Measurements from ENCODE around the gene WARS2.

Gene WARS2

GRCh38 chr1:119084798-119085197 lies 55.7 kb downstream of the WARS2 start:
- no peaks in the 10 kb centered on the region for H3K27me3 Mint-ChIP-seq (ENCODE audit: low read depth)
- peaks cover 8% of the 10 kb centered on the region for H3K9me3 Mint-ChIP-seq
- H3K4me1 Mint-ChIP-seq (ENCODE audit: low read depth), result no peaks in the 10 kb centered on the region
- no peak overlapping the region for H3K4me3 Mint-ChIP-seq
- no peak overlapping the region for H3K27ac Mint-ChIP-seq
- H3K36me3 Mint-ChIP-seq (ENCODE audit: low read depth), result no peaks in the 10 kb centered on the region

GRCh38 chr1:119083980-119084379 lies 56.5 kb downstream of the WARS2 start:
- H3K27me3 Mint-ChIP-seq (ENCODE audit: low read depth), result no peaks in the 10 kb centered on the region
- H3K36me3 Mint-ChIP-seq (ENCODE audit: low read depth), result no peaks in the 10 kb centered on the region
- H3K27ac Mint-ChIP-seq, result no peak overlapping the region
- H3K4me1 Mint-ChIP-seq (ENCODE audit: low read depth), result no peaks in the 10 kb centered on the region
- peaks cover 11% of the 10 kb centered on the region for H3K9me3 Mint-ChIP-seq
- H3K4me3 Mint-ChIP-seq, result no peak overlapping the region

GRCh38 chr1:119083479-119083878 lies 57.0 kb downstream of the WARS2 start:
- Mint-ChIP-seq H3K27ac (no peak overlapping the region), H3K4me1 (ENCODE audit: low read depth) (no peaks in the 10 kb centered on the region), H3K27me3 (ENCODE audit: low read depth) (no peaks in the 10 kb centered on the region), H3K4me3 (no peak overlapping the region), H3K9me3 (peaks cover 16% of the 10 kb centered on the region), H3K36me3 (ENCODE audit: low read depth) (no peaks in the 10 kb centered on the region)

- Mint-ChIP-seq H3K4me1 (ENCODE audit: low read depth) (no peaks in the 10 kb centered on the region), H3K4me3 (no peak overlapping the region), H3K36me3 (ENCODE audit: low read depth) (no peaks in the 10 kb centered on the region)
These were observed 58.8 kb downstream of the WARS2 start for GRCh38 chr1:119081700-119082099.

GRCh38 chr1:119081267-119081666 lies 59.2 kb downstream of the WARS2 start:
- H3K4me1 Mint-ChIP-seq (ENCODE audit: low read depth), result no peaks in the 10 kb centered on the region
- peaks cover 18% of the 10 kb centered on the region for H3K9me3 Mint-ChIP-seq
- H3K27ac Mint-ChIP-seq, result no peak overlapping the region
- H3K4me3 Mint-ChIP-seq, result no peak overlapping the region
- no peaks in the 10 kb centered on the region for H3K36me3 Mint-ChIP-seq (ENCODE audit: low read depth)
- no peaks in the 10 kb centered on the region for H3K27me3 Mint-ChIP-seq (ENCODE audit: low read depth)

More at GRCh38 chr1:119081700-119082099, 58.8 kb downstream of the WARS2 start:
- Mint-ChIP-seq H3K27ac (no peak overlapping the region), H3K9me3 (peaks cover 18% of the 10 kb centered on the region), H3K27me3 (ENCODE audit: low read depth) (no peaks in the 10 kb centered on the region)

- no peaks in the 10 kb centered on the region for H3K4me1 Mint-ChIP-seq (ENCODE audit: low read depth)
- no peaks in the 10 kb centered on the region for H3K36me3 Mint-ChIP-seq (ENCODE audit: low read depth)
- H3K9me3 Mint-ChIP-seq, result peaks cover 17% of the 10 kb centered on the region
- H3K27me3 Mint-ChIP-seq (ENCODE audit: low read depth), result no peaks in the 10 kb centered on the region
- no peak overlapping the region for H3K4me3 Mint-ChIP-seq
- no peak overlapping the region for H3K27ac Mint-ChIP-seq
These were observed 59.9 kb downstream of the WARS2 start for GRCh38 chr1:119080586-119080985.

- Mint-ChIP-seq H3K27me3 (ENCODE audit: low read depth) (no peaks in the 10 kb centered on the region), H3K27ac (no peak overlapping the region), H3K36me3 (ENCODE audit: low read depth) (no peaks in the 10 kb centered on the region), H3K4me1 (ENCODE audit: low read depth) (no peaks in the 10 kb centered on the region), H3K4me3 (no peak overlapping the region), H3K9me3 (peaks cover 10% of the 10 kb centered on the region)
These were observed 60.6 kb downstream of the WARS2 start for GRCh38 chr1:119079881-119080280.

- H3K4me1 Mint-ChIP-seq (ENCODE audit: low read depth), result no peaks in the 10 kb centered on the region
- no peak overlapping the region for H3K4me3 Mint-ChIP-seq
- no peaks in the 10 kb centered on the region for H3K27me3 Mint-ChIP-seq (ENCODE audit: low read depth)
- peaks cover 7% of the 10 kb centered on the region for H3K36me3 Mint-ChIP-seq (ENCODE audit: low read depth)
- no peak overlapping the region for H3K27ac Mint-ChIP-seq
- H3K9me3 Mint-ChIP-seq, result peaks cover 15% of the 10 kb centered on the region
These were observed 64.8 kb downstream of the WARS2 start for GRCh38 chr1:119075614-119076013.

GRCh38 chr1:119071321-119071720 lies 69.1 kb downstream of the WARS2 start:
- Mint-ChIP-seq H3K27ac (no peak overlapping the region), H3K4me1 (ENCODE audit: low read depth) (no peaks in the 10 kb centered on the region), H3K27me3 (ENCODE audit: low read depth) (no peaks in the 10 kb centered on the region), H3K9me3 (peaks cover 4% of the 10 kb centered on the region), H3K4me3 (no peak overlapping the region), H3K36me3 (ENCODE audit: low read depth) (peaks cover 7% of the 10 kb centered on the region)

- H3K4me3 Mint-ChIP-seq, result no peak overlapping the region
- H3K27ac Mint-ChIP-seq, result no peak overlapping the region
- peaks cover 5% of the 10 kb centered on the region for H3K9me3 Mint-ChIP-seq
- H3K4me1 Mint-ChIP-seq (ENCODE audit: low read depth), result no peaks in the 10 kb centered on the region
- H3K36me3 Mint-ChIP-seq (ENCODE audit: low read depth), result peaks cover 7% of the 10 kb centered on the region
- no peaks in the 10 kb centered on the region for H3K27me3 Mint-ChIP-seq (ENCODE audit: low read depth)
These were observed 70.8 kb downstream of the WARS2 start for GRCh38 chr1:119069682-119070081.

- peaks cover 8% of the 10 kb centered on the region for H3K9me3 Mint-ChIP-seq
- no peaks in the 10 kb centered on the region for H3K27me3 Mint-ChIP-seq (ENCODE audit: low read depth)
- H3K27ac Mint-ChIP-seq, result no peak overlapping the region
- H3K4me3 Mint-ChIP-seq, result no peak overlapping the region
- H3K36me3 Mint-ChIP-seq (ENCODE audit: low read depth), result peaks cover 4% of the 10 kb centered on the region
- H3K4me1 Mint-ChIP-seq (ENCODE audit: low read depth), result no peaks in the 10 kb centered on the region
These were observed 72.0 kb downstream of the WARS2 start for GRCh38 chr1:119068427-119068826.

- Mint-ChIP-seq H3K27ac (no peak overlapping the region), H3K9me3 (peaks cover 7% of the 10 kb centered on the region), H3K36me3 (ENCODE audit: low read depth) (no peaks in the 10 kb centered on the region), H3K27me3 (ENCODE audit: low read depth) (no peaks in the 10 kb centered on the region), H3K4me3 (no peak overlapping the region), H3K4me1 (ENCODE audit: low read depth) (no peaks in the 10 kb centered on the region)
These were observed 78.8 kb downstream of the WARS2 start for GRCh38 chr1:119061700-119062099.

- Mint-ChIP-seq H3K4me3 (no peak overlapping the region), H3K27ac (no peak overlapping the region), H3K4me1 (ENCODE audit: low read depth) (no peaks in the 10 kb centered on the region), H3K36me3 (ENCODE audit: low read depth) (no peaks in the 10 kb centered on the region), H3K27me3 (ENCODE audit: low read depth) (no peaks in the 10 kb centered on the region), H3K9me3 (peaks cover 4% of the 10 kb centered on the region)
These were observed 84.9 kb downstream of the WARS2 start for GRCh38 chr1:119055568-119055967.

- Mint-ChIP-seq H3K27ac (no peak overlapping the region), H3K4me3 (no peak overlapping the region), H3K9me3 (no peaks in the 10 kb centered on the region), H3K36me3 (ENCODE audit: low read depth) (no peaks in the 10 kb centered on the region), H3K4me1 (ENCODE audit: low read depth) (no peaks in the 10 kb centered on the region), H3K27me3 (ENCODE audit: low read depth) (no peaks in the 10 kb centered on the region)
These were observed 86.5 kb downstream of the WARS2 start for GRCh38 chr1:119053917-119054316.

GRCh38 chr1:119052267-119052666 lies 88.2 kb downstream of the WARS2 start:
- Mint-ChIP-seq H3K9me3 (no peaks in the 10 kb centered on the region), H3K27ac (no peak overlapping the region), H3K4me1 (ENCODE audit: low read depth) (no peaks in the 10 kb centered on the region), H3K27me3 (ENCODE audit: low read depth) (no peaks in the 10 kb centered on the region), H3K4me3 (no peak overlapping the region), H3K36me3 (ENCODE audit: low read depth) (no peaks in the 10 kb centered on the region)
